ENCODE data around the gene ACADSB.

Gene ACADSB

DNA sequence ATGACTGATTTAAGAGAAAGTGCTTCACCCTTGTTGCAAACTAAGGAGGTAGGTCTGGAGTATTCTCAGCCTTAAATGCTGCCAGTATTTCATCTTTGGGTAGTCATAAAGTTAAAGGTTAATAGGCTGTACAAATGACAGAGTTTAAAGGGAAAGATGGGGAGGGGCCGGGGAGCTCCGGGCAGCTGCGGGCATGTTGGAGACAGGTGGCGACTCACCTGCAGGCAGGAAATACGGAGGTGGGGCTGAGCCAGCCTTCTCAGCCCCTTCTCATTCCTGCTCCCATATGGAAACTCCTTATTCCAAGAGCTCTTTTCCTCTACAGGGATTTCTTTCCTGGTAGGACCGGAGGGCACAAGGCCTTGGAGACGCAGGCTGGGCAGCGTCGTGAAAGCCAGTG, 95.1 kb downstream of the ACADSB start:
- no peak for DNase-seq

Data from NCI-H524 treated with DMSO at 0.1 percent for 48 hours (cell line).